BLaER1 (cell line): ENCODE data around the gene PIEZO1.
"Not testable (repeated sequence)": the region's sequence is repeated elsewhere in the genome, so short reads cannot be mapped to it uniquely, and the experiment has no call there.

Experiments
- H3K27ac ChIP-seq: shearing (Covaris generic); formaldehyde crosslinking; 2 replicates; pipeline ENCODE4 v1.8.1; 2022
- H3K27me3 ChIP-seq: shearing (Covaris generic); formaldehyde crosslinking; 2 replicates; pipeline ENCODE4 v1.8.1; 2022
- H3K36me3 ChIP-seq: shearing (Covaris generic); formaldehyde crosslinking; 2 replicates; pipeline ENCODE4 v1.8.1; 2022
- H3K4me1 ChIP-seq: shearing (Covaris generic); formaldehyde crosslinking; 2 replicates; pipeline ENCODE4 v1.8.1; 2022
- H3K4me2 ChIP-seq: shearing (Covaris generic); formaldehyde crosslinking; 2 replicates; pipeline ENCODE4 v1.8.1; 2022
- H3K4me3 ChIP-seq: shearing (Covaris generic); formaldehyde crosslinking; 2 replicates; pipeline ENCODE4 v1.8.1; 2022
- H3K9ac ChIP-seq: shearing (Covaris generic); formaldehyde crosslinking; 2 replicates; pipeline ENCODE4 v1.8.1; 2022
- H3K9me3 ChIP-seq: shearing (Covaris generic); formaldehyde crosslinking; 2 replicates; pipeline ENCODE4 v1.8.1; 2022
- H4K20me1 ChIP-seq: shearing (Covaris generic); formaldehyde crosslinking; 2 replicates; pipeline ENCODE4 v1.8.1; 2022
- Cebpa-rat ChIP-seq: shearing (Covaris generic); IDR thresholded peaks from 2 replicates; pipeline ENCODE4 v1.8.1; 2022

The PIEZO1 gene

GRCh38 chr16:88678224-88678979, 106.6 kb downstream of the PIEZO1 start:
- H3K4me2 ChIP-seq: no peak overlapping the region
- H3K36me3 ChIP-seq: peaks cover 50% of the 10 kb centered on the region
- no peak overlapping the region for H3K9ac ChIP-seq
- H3K27me3 ChIP-seq: no peaks in the 10 kb centered on the region
- H4K20me1 ChIP-seq: no peaks in the 10 kb centered on the region
- peak overlapping the region; percentile 18; the same call in 1 of the 2 replicates for H3K27ac ChIP-seq
- no peak overlapping the region for H3K4me3 ChIP-seq
- peaks cover 62% of the 10 kb centered on the region for H3K4me1 ChIP-seq
- H3K9me3 ChIP-seq: no peaks in the 10 kb centered on the region
- no peak for TF ChIP-seq Cebpa-rat

DNA sequence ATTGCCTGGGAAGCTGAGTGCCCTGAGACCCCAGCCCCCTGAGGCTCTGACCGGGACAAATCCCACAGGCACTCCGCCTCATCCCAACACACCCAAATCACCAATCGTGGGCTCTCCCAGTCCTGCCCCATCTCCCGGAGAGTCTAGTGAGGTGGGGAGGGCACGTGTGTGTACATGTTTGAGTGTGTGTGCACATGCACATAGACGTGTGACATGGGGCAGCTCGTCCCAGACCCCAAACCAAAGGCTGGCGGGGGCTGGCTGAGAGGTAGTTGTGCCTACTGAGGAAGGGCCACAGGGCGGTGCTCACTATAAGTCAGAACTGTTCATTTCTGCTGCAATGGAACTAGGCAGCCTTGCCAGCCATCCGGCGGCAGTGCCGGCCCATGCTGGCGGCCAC, 107.3 kb downstream of the PIEZO1 start:
- H3K36me3 ChIP-seq: peaks cover 52% of the 10 kb centered on the region
- no peak overlapping the region for H3K27ac ChIP-seq
- no peak for TF ChIP-seq Cebpa-rat
- H3K9ac ChIP-seq: no peak overlapping the region
- H3K9me3 ChIP-seq: no peaks in the 10 kb centered on the region
- H3K4me2 ChIP-seq: no peak overlapping the region
- no peaks in the 10 kb centered on the region for H3K27me3 ChIP-seq
- peaks cover 63% of the 10 kb centered on the region for H3K4me1 ChIP-seq
- no peak overlapping the region for H3K4me3 ChIP-seq
- H4K20me1 ChIP-seq: no peaks in the 10 kb centered on the region

DNA sequence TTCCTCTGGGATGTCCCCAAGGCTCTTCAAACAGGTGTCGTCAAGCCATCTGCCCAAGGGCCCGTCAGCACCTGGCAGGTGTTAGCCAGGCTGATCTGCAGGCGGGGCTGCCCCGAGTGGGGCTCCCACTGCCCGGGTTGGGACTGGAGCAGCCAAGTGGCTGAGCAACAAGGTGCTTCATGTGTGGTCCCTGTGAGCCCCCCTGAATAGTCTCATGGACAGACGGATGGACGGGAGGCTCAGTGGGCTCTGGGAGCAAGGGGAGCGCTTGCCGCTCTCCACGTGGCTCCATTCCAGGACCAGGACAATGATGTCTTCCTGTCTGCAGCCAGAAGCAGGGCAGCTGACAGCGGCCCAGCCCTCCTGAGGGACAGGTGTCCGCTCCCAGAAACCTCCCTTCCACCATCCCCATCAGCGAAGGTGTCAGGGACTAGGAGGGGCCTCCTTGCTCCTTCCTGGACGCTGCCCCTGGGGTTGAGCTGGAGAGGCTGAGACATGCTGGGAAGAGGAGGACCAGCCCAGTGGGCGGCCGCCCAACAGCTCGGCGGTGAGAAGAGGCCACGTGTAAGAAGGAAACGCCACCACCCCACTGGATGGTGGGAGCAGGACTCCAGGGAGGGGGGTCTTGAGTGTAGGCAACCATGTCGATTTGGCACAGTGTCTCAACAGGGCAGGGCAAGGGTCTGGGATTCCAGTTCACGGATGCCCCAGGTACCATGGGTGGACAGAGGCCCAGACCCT, 108.3 kb downstream of the PIEZO1 start:
- peaks cover 63% of the 10 kb centered on the region for H3K4me1 ChIP-seq
- H4K20me1 ChIP-seq: no peaks in the 10 kb centered on the region
- no peaks in the 10 kb centered on the region for H3K9me3 ChIP-seq

DNA sequence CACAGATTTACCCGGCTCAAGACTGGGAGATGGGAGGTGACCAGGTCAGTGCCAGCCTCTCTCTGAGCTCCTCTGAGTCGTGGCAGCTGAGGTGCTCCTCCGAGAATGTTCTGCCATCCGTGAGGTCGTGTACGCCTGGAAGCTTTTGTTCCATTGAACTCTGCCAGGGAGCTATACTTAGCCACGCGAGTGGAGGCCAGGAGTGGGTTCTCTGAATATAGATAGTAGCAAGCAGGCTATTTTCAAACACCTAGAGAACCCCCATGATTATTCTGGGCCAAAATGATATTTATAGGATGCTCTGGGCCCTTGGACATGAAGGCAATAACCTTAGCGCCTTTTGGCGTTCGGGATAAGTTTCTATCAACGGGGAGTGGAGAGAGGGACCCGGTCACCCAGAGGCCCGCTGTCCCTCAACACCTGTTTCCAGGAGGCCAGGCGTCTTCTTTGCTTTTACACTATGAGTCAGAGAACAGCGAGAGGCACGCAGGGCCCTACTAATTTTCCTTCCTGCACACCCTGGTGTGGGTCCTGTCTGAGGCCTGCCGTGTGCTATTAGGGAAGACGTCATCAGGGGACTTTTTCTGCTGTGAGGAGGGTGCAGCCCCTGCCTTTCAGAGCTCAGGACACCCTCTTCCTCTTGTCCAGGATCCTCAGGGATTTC, 111.2 kb downstream of the PIEZO1 start:
- peak overlapping the region; percentile 35 for H3K4me2 ChIP-seq
- peaks cover 51% of the 10 kb centered on the region for H3K4me1 ChIP-seq
- H3K4me3 ChIP-seq: no peak overlapping the region
- 0 out of 2 replicates have a peak overlapping the region, but pooled peaks have one; percentile 13 for H3K27ac ChIP-seq
- no peaks in the 10 kb centered on the region for H3K27me3 ChIP-seq
- no peaks in the 10 kb centered on the region for H4K20me1 ChIP-seq
- H3K36me3 ChIP-seq: peaks cover 51% of the 10 kb centered on the region
- H3K9ac ChIP-seq: peak overlapping the region; percentile 40; the same call in 1 of the 2 replicates
- TF ChIP-seq Cebpa-rat: no peak
- H3K9me3 ChIP-seq: no peaks in the 10 kb centered on the region

More for the DNA sequence above, 108.3 kb downstream of the PIEZO1 start:
- H3K27me3 ChIP-seq: no peaks in the 10 kb centered on the region
- H3K4me2 ChIP-seq: no peak overlapping the region
- peaks cover 52% of the 10 kb centered on the region for H3K36me3 ChIP-seq
- no peak overlapping the region for H3K27ac ChIP-seq
- H3K4me3 ChIP-seq: no peak overlapping the region
- TF ChIP-seq Cebpa-rat: no peak
- H3K9ac ChIP-seq: no peak overlapping the region

GRCh38 chr16:88672776-88673175, 112.2 kb downstream of the PIEZO1 start:
- Histone ChIP-seq H3K27ac (no peak overlapping the region), H3K9ac (no peak overlapping the region), H4K20me1 (no peaks in the 10 kb centered on the region), H3K4me3 (no peak overlapping the region), H3K36me3 (peaks cover 40% of the 10 kb centered on the region), H3K27me3 (no peaks in the 10 kb centered on the region), H3K9me3 (no peaks in the 10 kb centered on the region), H3K4me2 (peak overlapping the region; percentile 10), H3K4me1 (peaks cover 51% of the 10 kb centered on the region)
- no peak for TF ChIP-seq Cebpa-rat

GRCh38 chr16:88671806-88672205, 113.2 kb downstream of the PIEZO1 start:
- H3K9me3 ChIP-seq: no peaks in the 10 kb centered on the region
- no peaks in the 10 kb centered on the region for H4K20me1 ChIP-seq
- peaks cover 51% of the 10 kb centered on the region for H3K4me1 ChIP-seq
- H3K27me3 ChIP-seq: no peaks in the 10 kb centered on the region
- no peak overlapping the region for H3K4me3 ChIP-seq
- H3K9ac ChIP-seq: no peak overlapping the region
- H3K27ac ChIP-seq: no peak overlapping the region
- H3K36me3 ChIP-seq: peaks cover 30% of the 10 kb centered on the region
- TF ChIP-seq Cebpa-rat: no peak
- peak overlapping the region; percentile 10; the same call in 1 of the 2 replicates for H3K4me2 ChIP-seq

GRCh38 chr16:88669980-88670379, 115.0 kb downstream of the PIEZO1 start:
- Histone ChIP-seq H3K4me2 (no peak overlapping the region), H3K9ac (no peak overlapping the region), H3K27me3 (no peaks in the 10 kb centered on the region), H3K36me3 (peaks cover 17% of the 10 kb centered on the region), H3K4me1 (peaks cover 34% of the 10 kb centered on the region), H4K20me1 (no peaks in the 10 kb centered on the region), H3K4me3 (no peak overlapping the region), H3K9me3 (no peaks in the 10 kb centered on the region), H3K27ac (no peak overlapping the region)
- TF ChIP-seq Cebpa-rat: no peak

DNA sequence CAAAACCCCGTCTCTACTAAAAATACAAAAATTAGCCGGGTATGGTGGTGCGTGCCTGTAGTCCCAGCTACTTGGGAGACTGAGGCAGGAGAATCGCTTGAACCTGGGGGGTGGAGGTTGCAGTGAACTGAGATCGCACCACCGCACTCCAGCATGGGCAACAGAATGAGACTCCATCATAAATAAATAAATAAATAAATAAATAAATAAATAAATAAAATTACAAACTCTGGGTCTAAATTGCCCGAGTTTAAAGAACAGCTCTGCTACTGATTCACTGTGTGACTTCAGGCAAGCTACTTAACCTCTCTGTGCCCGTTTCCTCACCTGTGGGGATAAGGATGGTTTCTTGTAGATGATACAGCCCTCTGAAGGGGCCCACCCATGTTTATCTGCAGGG, 115.5 kb downstream of the PIEZO1 start:
- not testable (repeated sequence) for H3K27ac ChIP-seq, H3K4me3 ChIP-seq, H3K9me3 ChIP-seq, H4K20me1 ChIP-seq, H3K27me3 ChIP-seq, H3K4me2 ChIP-seq, H3K9ac ChIP-seq
- Histone ChIP-seq H3K36me3 (peaks cover 17% of the 10 kb centered on the region), H3K4me1 (peaks cover 29% of the 10 kb centered on the region)

DNA sequence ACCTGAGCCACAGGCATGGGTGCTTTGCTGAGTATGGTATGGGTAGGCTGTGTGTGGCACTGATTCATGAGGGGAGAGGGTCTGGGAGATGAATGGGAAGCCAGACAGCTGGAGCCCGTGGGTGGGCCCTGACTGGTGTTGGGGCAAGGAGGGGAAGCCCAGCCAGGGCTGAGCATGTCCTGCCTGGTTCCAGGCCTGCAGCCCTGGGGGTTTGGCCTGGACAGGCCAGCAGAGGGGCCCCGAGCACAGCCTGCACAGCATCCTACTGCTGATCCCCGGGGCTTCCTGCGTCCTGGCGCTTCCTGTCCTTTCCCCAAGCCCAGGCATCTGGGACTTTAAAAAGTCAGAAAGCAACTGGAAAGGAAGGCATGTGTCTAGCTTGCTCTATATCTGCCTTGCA, 117.6 kb downstream of the PIEZO1 start:
- Histone ChIP-seq H3K36me3 (peaks cover 4% of the 10 kb centered on the region), H3K27me3 (no peaks in the 10 kb centered on the region), H4K20me1 (peaks cover 9% of the 10 kb centered on the region; the same call in 1 of the 2 replicates), H3K27ac (no peak overlapping the region), H3K9me3 (no peaks in the 10 kb centered on the region), H3K4me3 (no peak overlapping the region), H3K4me1 (peaks cover 17% of the 10 kb centered on the region), H3K4me2 (no peak overlapping the region), H3K9ac (no peak overlapping the region)
- no peak for TF ChIP-seq Cebpa-rat

GRCh38 chr16:88665570-88665969, 119.5 kb downstream of the PIEZO1 start:
- Histone ChIP-seq H4K20me1 (peaks cover 23% of the 10 kb centered on the region; the same call in 1 of the 2 replicates), H3K9me3 (no peaks in the 10 kb centered on the region), H3K4me3 (no peak overlapping the region), H3K9ac (no peak overlapping the region), H3K27me3 (no peaks in the 10 kb centered on the region), H3K36me3 (peaks cover 4% of the 10 kb centered on the region; the same call in 1 of the 2 replicates), H3K4me2 (no peak overlapping the region), H3K27ac (no peak overlapping the region), H3K4me1 (peaks cover 27% of the 10 kb centered on the region)
- no peak for TF ChIP-seq Cebpa-rat
